ENCODE data around the gene ACAD10.

DNA sequence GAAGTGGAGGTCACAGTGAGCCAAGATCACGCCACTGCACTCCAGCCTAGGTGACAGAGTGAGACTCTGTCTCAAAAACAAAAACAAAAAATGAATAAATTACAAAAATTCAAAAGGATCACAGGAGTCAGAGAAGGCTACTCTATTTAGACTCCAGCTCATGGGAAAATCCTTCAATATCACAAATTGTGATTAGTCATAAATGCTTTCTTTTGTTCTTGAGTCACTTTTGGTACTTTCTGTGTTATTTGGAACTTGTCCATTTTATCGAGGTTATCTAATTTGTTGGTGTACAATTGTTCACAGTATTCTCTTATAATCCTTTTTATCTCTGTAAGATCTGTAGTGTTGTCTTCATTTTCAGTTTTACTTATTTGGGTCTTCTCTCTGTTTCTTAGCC, 99.8 kb downstream of the ACAD10 start:
- TF ChIP-seq EP300 (IDR thresholded peaks at IDR 0.05) = no peak
- TF ChIP-seq POLR2A (IDR thresholded peaks at IDR 0.05) = no peak
- TF ChIP-seq, protein P1, sequence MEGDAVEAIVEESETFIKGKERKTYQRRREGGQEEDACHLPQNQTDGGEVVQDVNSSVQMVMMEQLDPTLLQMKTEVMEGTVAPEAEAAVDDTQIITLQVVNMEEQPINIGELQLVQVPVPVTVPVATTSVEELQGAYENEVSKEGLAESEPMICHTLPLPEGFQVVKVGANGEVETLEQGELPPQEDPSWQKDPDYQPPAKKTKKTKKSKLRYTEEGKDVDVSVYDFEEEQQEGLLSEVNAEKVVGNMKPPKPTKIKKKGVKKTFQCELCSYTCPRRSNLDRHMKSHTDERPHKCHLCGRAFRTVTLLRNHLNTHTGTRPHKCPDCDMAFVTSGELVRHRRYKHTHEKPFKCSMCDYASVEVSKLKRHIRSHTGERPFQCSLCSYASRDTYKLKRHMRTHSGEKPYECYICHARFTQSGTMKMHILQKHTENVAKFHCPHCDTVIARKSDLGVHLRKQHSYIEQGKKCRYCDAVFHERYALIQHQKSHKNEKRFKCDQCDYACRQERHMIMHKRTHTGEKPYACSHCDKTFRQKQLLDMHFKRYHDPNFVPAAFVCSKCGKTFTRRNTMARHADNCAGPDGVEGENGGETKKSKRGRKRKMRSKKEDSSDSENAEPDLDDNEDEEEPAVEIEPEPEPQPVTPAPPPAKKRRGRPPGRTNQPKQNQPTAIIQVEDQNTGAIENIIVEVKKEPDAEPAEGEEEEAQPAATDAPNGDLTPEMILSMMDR (IDR thresholded peaks at IDR 0.05) = no peak
- TF ChIP-seq POLR2AphosphoS5 (IDR thresholded peaks at IDR 0.05) = no peak
